ENCODE results near the gene C1orf159. TPM values are rescaled to one million over a fixed set of nuclear protein-coding genes. Genes with fewer than 3 reads are reported as not detected.
A peak's percentile ranks its signal among the peaks of the same experiment; 100 is the strongest.
"Not testable (repeated sequence)": the region's sequence is repeated elsewhere in the genome, so short reads cannot be mapped to it uniquely, and the experiment has no call there.

C1orf159 gene
- polyA plus RNA-seq, 1 donor (not counting 4 experiments of a cell fraction or from before 2014, with no cell fraction given) = 6.1 TPM

- Histone ChIP-seq H3K27ac (ENCODE audit: control insufficient read depth, insufficient read depth, low read length) (no peak overlapping the region), H2AFZ (ENCODE audit: control insufficient read depth, low read length) (no peak overlapping the region), H3K27me3 (ENCODE audit: control insufficient read depth, extremely low read depth, insufficient read depth, low read length) (no peaks in the 10 kb centered on the region), H3K36me3 (ENCODE audit: control insufficient read depth in 2 of 2, extremely low read depth in 1 of 2, insufficient read depth in 2 of 2, low read length in 2 of 2) (peaks cover 0 to 3% of the 10 kb centered on the region in 2 experiments), H4K20me1 (ENCODE audit: control insufficient read depth, extremely low read depth, insufficient read depth, low read length) (no peaks in the 10 kb centered on the region), H3K4me3 (ENCODE audit: control insufficient read depth in 2 of 3, extremely low read depth in 1 of 3, insufficient read depth in 2 of 3, low read depth in 1 of 3, low read length in 3 of 3) (no peak overlapping the region), H3K4me2 (ENCODE audit: control insufficient read depth, extremely low read depth, insufficient read depth, low read depth, low read length) (no peak overlapping the region), H3K4me1 (ENCODE audit: control insufficient read depth, extremely low read depth, insufficient read depth, low read length) (no peaks in the 10 kb centered on the region), H3K9ac (ENCODE audit: control insufficient read depth, extremely low read depth, insufficient read depth, low read length) (no peak overlapping the region), H3K9me1 (ENCODE audit: control insufficient read depth, extremely low read depth, insufficient read depth, low read length) (no peaks in the 10 kb centered on the region), H3K79me2 (ENCODE audit: control insufficient read depth, insufficient read depth, low read length) (peaks cover 1% of the 10 kb centered on the region), H3K9me3 (ENCODE audit: control insufficient read depth, low read depth, low read length) (peaks cover 2% of the 10 kb centered on the region)
- DNase-seq (ENCODE audit: low read depth, low spot score) (no peak), FAIRE-seq (peak; percentile 74)
- no peak for TF ChIP-seq CTCF (optimal IDR thresholded peaks at IDR 0.05 in 1 of 3, IDR thresholded peaks at IDR 0.05 in 1 of 3, conservative IDR thresholded peaks at IDR 0.05 in 1 of 3; ENCODE audit: extremely low read depth in 1 of 3, insufficient read depth in 2 of 3, low read length in 3 of 3)
- TF ChIP-seq EZH2 (IDR thresholded peaks at IDR 0.05; ENCODE audit: low read length) = no peak
- dilution Hi-C loops (cut with MboI; ENCODE audit: extremely low pct_ligation_motif_present, low sequenced_read_pairs) = no loop called here
Measured at GRCh38 chr1:1099506-1100183, 16.2 kb downstream of the C1orf159 start.

GRCh38 chr1:1098681-1099421 lies 17.0 kb downstream of the C1orf159 start:
- Histone ChIP-seq H3K27me3 (ENCODE audit: control insufficient read depth, extremely low read depth, insufficient read depth, low read length) (no peaks in the 10 kb centered on the region), H3K9me3 (ENCODE audit: control insufficient read depth, low read depth, low read length) (peaks cover 2% of the 10 kb centered on the region), H3K4me2 (ENCODE audit: control insufficient read depth, extremely low read depth, insufficient read depth, low read depth, low read length) (no peak overlapping the region), H3K9me1 (ENCODE audit: control insufficient read depth, extremely low read depth, insufficient read depth, low read length) (no peaks in the 10 kb centered on the region), H3K4me1 (ENCODE audit: control insufficient read depth, extremely low read depth, insufficient read depth, low read length) (no peaks in the 10 kb centered on the region), H3K27ac (ENCODE audit: control insufficient read depth, insufficient read depth, low read length) (no peak overlapping the region), H3K4me3 (ENCODE audit: control insufficient read depth in 2 of 3, extremely low read depth in 1 of 3, insufficient read depth in 2 of 3, low read depth in 1 of 3, low read length in 3 of 3) (no peak overlapping the region), H2AFZ (ENCODE audit: control insufficient read depth, low read length) (no peak overlapping the region), H3K79me2 (ENCODE audit: control insufficient read depth, insufficient read depth, low read length) (peaks cover 1% of the 10 kb centered on the region), H3K9ac (ENCODE audit: control insufficient read depth, extremely low read depth, insufficient read depth, low read length) (no peak overlapping the region), H4K20me1 (ENCODE audit: control insufficient read depth, extremely low read depth, insufficient read depth, low read length) (no peaks in the 10 kb centered on the region), H3K36me3 (ENCODE audit: control insufficient read depth in 2 of 2, extremely low read depth in 1 of 2, insufficient read depth in 2 of 2, low read length in 2 of 2) (peaks cover 0 to 3% of the 10 kb centered on the region in 2 experiments)
- FAIRE-seq (no peak), DNase-seq (ENCODE audit: low read depth, low spot score) (no peak)
- dilution Hi-C loops (cut with MboI; ENCODE audit: extremely low pct_ligation_motif_present, low sequenced_read_pairs) = no loop called here
- TF ChIP-seq CTCF (optimal IDR thresholded peaks at IDR 0.05 in 1 of 3, IDR thresholded peaks at IDR 0.05 in 1 of 3, conservative IDR thresholded peaks at IDR 0.05 in 1 of 3; ENCODE audit: extremely low read depth in 1 of 3, insufficient read depth in 2 of 3, low read length in 3 of 3) = no peak
- no peak for TF ChIP-seq EZH2 (IDR thresholded peaks at IDR 0.05; ENCODE audit: low read length)

- H2AFZ ChIP-seq (ENCODE audit: control insufficient read depth, low read length); DNase-seq (ENCODE audit: low read depth, low spot score); H3K9ac ChIP-seq (ENCODE audit: control insufficient read depth, extremely low read depth, insufficient read depth, low read length); FAIRE-seq; dilution Hi-C loops (cut with MboI; ENCODE audit: extremely low pct_ligation_motif_present, low sequenced_read_pairs); H3K9me3 ChIP-seq (ENCODE audit: control insufficient read depth, low read depth, low read length); H3K4me2 ChIP-seq (ENCODE audit: control insufficient read depth, extremely low read depth, insufficient read depth, low read depth, low read length); H3K36me3 ChIP-seq (ENCODE audit: control insufficient read depth in 2 of 2, extremely low read depth in 1 of 2, insufficient read depth in 2 of 2, low read length in 2 of 2); H3K4me1 ChIP-seq (ENCODE audit: control insufficient read depth, extremely low read depth, insufficient read depth, low read length); H3K9me1 ChIP-seq (ENCODE audit: control insufficient read depth, extremely low read depth, insufficient read depth, low read length); H4K20me1 ChIP-seq (ENCODE audit: control insufficient read depth, extremely low read depth, insufficient read depth, low read length); H3K4me3 ChIP-seq (ENCODE audit: control insufficient read depth in 2 of 3, extremely low read depth in 1 of 3, insufficient read depth in 2 of 3, low read depth in 1 of 3, low read length in 3 of 3); H3K27ac ChIP-seq (ENCODE audit: control insufficient read depth, insufficient read depth, low read length); H3K79me2 ChIP-seq (ENCODE audit: control insufficient read depth, insufficient read depth, low read length); H3K27me3 ChIP-seq (ENCODE audit: control insufficient read depth, extremely low read depth, insufficient read depth, low read length): not testable (repeated sequence)
Measured at GRCh38 chr1:1096136-1096535, 19.8 kb downstream of the C1orf159 start.

All from keratinocyte (primary cell).